HG03521 (cell line): Measurements from ENCODE around the gene C1orf198.
"Not testable (repeated sequence)": the region's sequence is repeated elsewhere in the genome, so short reads cannot be mapped to it uniquely, and the experiment has no call there.

Source experiments
- ATAC-seq: cut with Tn5 transposase; IDR thresholded peaks from one replicate; pipeline ENCODE4 v1.9.1; 2021; ENCODE audit warnings: mild to moderate bottlenecking, moderate library complexity; ENCODE audit not compliant: unreplicated experiment

The C1orf198 gene

DNA sequence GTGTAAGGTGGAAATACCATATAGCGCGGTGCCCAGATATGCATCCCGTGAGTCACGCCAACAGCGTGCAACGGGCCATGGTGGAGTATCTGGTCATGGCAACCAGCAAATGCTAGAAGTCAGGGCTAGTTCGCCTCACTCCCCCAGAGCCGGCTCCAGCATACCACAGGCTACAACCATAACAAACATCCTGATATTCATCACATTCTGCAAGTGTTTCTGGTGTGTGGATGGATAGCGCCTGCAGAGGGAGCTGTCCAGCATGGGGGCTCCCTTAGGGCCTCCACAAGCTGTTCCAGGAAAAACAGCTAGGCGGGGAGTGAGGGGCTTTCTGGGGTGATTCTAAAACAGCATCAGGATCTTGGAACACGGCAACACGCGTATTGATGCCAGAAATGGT lies 6.8 kb downstream of the C1orf198 start:
- ATAC-seq, result no peak

DNA sequence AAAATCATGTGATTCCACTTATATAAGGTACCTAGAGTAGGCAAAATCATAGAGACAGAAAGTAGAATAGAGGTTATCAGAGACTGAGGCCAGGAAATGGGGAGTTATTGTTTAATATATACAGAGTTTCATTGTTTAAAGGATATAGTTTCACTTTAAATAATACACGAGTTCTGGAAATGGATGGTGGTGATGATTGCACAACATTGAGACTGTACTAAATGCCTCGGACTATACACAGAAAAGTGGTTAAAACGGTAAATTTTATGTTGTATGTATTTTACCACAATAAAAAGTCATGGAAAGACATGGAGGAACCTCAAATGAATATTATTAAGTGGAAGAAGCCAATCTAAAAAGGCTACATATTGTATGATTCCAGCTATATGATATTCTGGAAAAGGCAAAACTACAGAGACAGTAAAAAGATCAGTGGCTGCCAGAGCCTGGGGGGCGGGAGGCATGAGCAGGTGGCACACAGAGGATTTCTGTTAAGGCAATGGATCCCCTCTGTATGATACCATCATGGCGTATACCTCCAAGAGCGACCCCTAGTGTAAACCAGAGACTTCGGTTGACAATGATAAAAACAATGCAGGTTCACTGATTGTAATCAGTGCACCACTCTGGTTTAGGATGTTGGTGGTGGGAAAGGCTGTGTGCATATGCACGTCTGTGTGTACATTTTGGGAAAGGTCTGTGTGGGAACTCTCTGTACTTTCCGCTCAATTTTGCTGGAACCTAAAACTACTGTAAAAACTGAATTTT lies 7.5 kb downstream of the C1orf198 start:
- ATAC-seq, result no peak

- ATAC-seq, result no peak
Measured at GRCh38 chr1:230858918-230859729, 9.2 kb downstream of the C1orf198 start.

DNA sequence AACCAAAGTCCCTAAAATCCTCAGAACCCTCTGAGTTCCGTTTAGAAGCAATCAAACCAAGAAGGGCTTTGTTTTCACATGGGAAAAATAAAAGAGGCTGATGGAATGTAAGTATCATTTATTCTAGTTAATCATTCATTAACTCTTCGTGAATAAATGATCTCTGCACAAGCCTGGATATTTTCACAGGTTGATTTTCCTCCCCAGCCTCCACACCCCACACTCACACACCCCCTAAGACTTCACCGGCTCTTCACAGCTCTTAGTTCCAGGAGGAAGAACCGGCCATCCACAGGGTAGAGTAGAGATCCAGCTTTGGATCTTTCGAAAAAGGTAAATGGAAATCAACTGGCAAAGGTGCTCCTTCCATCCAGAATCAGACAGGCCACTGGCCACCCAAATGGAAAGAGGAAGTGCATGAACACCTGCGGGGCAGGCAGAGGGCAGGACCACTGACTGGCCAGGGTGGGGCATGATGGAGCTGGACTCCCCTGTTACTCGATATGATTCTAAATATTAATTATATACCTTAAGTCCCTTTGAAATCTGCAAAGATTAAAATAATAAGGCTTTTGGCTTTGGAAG lies 10.0 kb downstream of the C1orf198 start:
- no peak for ATAC-seq

DNA sequence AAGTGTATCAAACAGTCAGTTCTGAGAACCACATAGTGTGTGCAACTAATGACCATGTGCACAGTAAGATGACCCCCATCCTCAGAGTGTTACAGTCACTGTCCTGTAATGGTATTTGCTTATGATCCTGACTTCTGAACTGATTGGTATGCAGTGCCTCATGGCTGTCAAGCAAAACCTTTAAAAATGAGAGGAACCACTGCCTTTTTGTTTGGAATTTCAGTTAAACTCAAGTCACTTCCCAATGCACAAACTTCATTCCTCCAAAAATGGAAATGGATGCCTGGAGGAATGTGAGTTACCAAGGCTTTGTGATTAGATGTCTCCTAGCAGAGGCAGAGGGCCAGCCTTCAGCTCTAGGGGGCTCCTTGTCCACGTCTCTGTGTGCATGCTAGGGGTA lies 10.5 kb downstream of the C1orf198 start:
- ATAC-seq, result no peak

DNA sequence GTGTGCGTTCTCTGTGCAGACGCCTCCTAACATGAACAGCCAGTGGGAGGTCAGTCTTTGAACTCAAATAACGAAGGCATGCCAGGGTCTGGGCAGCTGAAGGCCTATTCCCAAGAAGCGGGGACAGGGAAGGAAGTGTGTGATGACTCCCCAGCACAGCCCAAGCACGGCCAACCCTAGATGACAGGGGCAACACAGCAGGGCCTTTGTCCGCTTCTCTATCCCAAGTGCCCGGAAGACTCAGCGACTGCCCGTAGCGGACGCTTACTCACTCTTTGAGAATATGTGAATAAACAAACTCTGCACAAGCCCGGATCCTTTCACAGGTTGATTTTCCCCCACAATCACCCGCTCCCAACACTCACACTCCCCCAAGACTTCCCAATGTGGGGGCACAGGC lies 11.2 kb downstream of the C1orf198 start:
- no peak for ATAC-seq

DNA sequence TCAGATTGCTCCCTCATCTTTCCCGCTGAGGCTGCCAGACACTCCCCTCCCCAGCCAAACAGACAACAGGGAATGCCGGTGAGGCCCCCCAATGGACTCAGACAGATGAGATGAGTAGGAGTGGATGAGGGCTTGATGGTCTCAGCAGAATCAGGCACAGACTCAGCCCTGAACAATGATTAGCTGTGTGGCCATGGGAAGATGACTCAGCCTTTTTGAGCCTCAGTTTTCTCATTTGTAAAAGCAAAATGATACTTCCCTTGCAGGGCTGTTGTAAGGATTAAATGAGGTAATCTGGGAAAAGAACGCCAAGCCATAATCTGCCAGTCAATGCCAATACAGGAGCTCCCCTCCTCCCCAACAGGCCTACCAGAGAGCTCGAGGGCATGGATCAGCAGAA lies 12.4 kb downstream of the C1orf198 start:
- no peak for ATAC-seq

GRCh38 chr1:230854423-230854822 lies 13.9 kb downstream of the C1orf198 start:
- no peak for ATAC-seq

DNA sequence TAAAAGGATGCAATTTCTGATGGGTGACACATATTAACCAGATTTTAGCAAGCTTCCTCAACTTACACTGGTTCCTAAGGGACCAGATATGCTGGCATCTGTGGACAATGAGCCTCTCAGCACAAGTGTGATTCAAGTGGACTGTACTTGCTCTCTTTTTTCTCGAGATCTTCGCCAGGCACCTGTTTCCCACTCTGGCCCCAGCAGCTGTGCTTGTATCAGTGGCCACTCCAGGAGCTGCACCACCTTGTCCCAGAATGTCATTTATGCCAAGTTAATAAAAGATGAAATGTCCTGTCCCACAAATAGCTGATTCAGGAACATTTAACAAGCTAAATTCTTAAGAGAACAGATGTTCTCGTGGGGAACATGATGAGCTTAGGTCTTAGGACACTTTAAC lies 14.6 kb downstream of the C1orf198 start:
- no peak for ATAC-seq

- no peak for ATAC-seq
Measured at GRCh38 chr1:230852959-230853358, 15.4 kb downstream of the C1orf198 start.

- ATAC-seq, result no peak
Measured at GRCh38 chr1:230851291-230851691, 17.0 kb downstream of the C1orf198 start.

- no peak for ATAC-seq
Measured at GRCh38 chr1:230850547-230850946, 17.8 kb downstream of the C1orf198 start.

- ATAC-seq, result no peak
Measured at GRCh38 chr1:230849451-230850224, 18.7 kb downstream of the C1orf198 start.

- ATAC-seq, result no peak
Measured at GRCh38 chr1:230848235-230848634, 20.1 kb downstream of the C1orf198 start.

DNA sequence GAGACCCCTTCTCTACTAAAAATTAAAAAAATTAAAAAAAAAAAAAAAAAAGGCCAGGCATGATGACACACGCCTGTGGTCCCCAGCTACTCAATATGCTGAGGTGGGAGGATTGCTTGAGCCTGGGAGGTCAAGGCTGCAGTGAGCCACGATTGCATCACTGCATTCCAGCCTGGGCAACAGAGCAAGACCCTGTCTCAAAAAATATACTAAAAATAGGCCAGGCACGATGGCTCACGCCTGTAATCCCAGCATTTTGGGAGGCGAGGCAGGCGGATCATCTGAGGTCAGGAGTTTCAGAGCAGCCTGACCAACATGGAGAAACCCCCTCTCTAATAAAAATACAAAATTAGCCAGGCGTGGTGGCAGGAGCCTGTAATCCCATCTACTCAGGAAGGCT lies 23.1 kb downstream of the C1orf198 start:
- not testable (repeated sequence) for ATAC-seq

DNA sequence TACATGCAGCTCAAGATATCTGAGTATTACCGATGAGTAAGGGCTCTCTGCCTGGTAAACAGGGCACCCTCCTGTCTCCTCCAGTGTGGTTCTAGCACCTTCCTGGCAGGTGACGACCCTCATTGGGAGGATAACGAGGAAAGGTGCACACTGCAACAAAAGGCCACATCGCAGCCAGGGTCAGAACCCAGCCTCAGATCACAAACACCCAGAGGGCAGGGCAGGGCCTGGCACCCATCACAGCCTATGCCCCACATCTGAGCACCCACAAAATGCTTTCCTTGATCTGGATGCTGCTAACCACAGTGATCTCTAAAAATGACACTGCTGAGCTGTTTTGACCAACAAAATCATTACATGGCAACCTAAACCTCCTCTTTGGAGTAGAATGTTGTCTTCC lies 23.8 kb downstream of the C1orf198 start:
- no peak for ATAC-seq

GRCh38 chr1:230843503-230844309 lies 24.6 kb downstream of the C1orf198 start:
- ATAC-seq, result no peak

DNA sequence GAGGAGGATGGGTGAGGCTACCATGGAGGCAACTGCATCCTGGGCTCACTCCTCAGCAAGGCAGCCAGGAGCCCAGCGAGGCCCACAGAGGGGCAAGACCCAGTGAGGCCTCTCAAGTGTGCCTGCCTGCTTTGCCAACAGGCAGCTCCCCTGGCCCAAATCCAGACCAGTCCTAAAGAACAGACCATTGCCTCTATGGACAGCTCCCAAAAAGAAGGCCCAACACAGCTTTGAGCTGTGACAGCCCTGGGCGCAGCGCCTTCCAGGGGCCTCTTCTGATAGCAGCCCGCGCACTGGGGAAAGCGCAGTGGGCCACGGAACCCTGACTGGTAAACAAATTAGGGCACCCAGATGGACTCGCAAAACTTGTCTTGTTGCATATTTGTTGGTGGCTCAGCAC lies 25.5 kb downstream of the C1orf198 start:
- ATAC-seq, result no peak

DNA sequence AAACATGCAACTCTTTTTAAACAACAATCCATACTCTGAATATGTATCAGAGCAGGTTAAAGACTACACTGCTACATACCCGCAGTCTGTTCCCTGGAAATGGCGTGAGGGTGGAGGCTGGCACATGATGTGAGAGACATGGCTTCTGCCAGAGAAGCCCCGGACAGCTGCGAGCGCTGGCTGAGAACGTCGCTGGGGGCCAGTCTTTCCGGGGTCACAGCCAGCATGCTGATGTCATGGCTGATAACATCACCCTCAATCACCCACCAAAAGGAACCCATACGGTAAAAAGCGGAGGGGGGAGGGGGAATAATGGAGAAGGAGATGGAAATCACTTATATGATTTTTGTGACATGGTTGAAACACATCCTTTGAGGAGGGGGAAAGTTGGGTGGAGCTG lies 29.1 kb downstream of the C1orf198 start:
- no peak for ATAC-seq

DNA sequence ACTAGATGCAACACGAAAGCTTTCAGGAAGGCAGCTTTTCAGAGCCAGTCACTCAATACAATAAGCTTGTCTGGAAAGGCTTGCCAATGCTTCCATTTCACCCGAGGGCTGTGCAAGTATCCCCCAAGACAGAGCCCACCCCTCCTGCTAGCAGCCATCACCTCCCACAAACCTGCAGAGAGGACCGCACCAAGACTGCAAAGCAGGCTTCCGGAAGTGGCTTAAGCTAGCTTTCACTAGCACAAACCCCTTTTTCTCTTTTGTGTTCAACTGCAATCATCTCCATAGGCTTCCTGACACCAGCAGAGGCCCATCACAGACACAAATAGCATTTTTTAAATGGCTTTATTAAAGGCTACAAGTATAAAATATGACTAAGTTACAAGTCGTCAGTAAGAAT lies 31.5 kb downstream of the C1orf198 start:
- ATAC-seq, result no peak
